HepG2 (cell line): ENCODE measurements around the gene MYL6B. TPM values are rescaled to one million over a fixed set of nuclear protein-coding genes. Genes with fewer than 3 reads are reported as not detected.
A peak's percentile ranks its signal among the peaks of the same experiment; 100 is the strongest.

ENCODE experiments used
- ATF4 ChIP-seq, 2 experiments: fragments of 450-650 bp in 1 of 2; sonication (generic) in 1 of 2; formaldehyde crosslinking; IDR thresholded peaks; 2 replicates each; pipeline versions ENCODE4 v1.5.0 to v1.8.0; 2020 to 2022; ENCODE audit warnings: mild to moderate bottlenecking in 1 of 2, missing genetic modification reagents in 1 of 2
- FOXM1 ChIP-seq: sonication (generic); formaldehyde crosslinking; IDR thresholded peaks from 2 replicates; pipeline ENCODE4 v1.5.0; 2020; ENCODE audit warnings: missing genetic modification reagents
- GABPA ChIP-seq, 2 experiments: IDR thresholded peaks; 2 replicates each; pipeline ENCODE4 v1.6.1; 2011 to 2016; ENCODE audit warnings: low read depth in 2 of 2, low read length in 1 of 2, missing biosample characterization in 1 of 2, missing genetic modification characterization in 1 of 2
- GZF1 ChIP-seq: sonication (generic); formaldehyde crosslinking; IDR thresholded peaks from 2 replicates; pipeline ENCODE4 v1.5.1; 2020; ENCODE audit warnings: mild to moderate bottlenecking, missing genetic modification reagents
- KDM1A ChIP-seq: IDR thresholded peaks from 2 replicates; pipeline ENCODE4 v1.6.1; 2016; ENCODE audit warnings: missing compliant biosample characterization
- ONECUT2 ChIP-seq: sonication (generic); formaldehyde crosslinking; IDR thresholded peaks from 2 replicates; pipeline ENCODE4 v1.4.0; 2020; ENCODE audit warnings: missing genetic modification reagents
- RFX5 ChIP-seq: IDR thresholded peaks from 2 replicates; pipeline ENCODE4 v1.6.1; 2011; ENCODE audit warnings: low read depth, low read length, improper control_type of control experiment
- TFDP1 ChIP-seq: IDR thresholded peaks from 2 replicates; pipeline ENCODE4 v1.6.1; 2016; ENCODE audit warnings: missing compliant biosample characterization, missing genetic modification reagents, borderline replicate concordance
- ZBTB7B ChIP-seq: sonication (generic); formaldehyde crosslinking; IDR thresholded peaks from 2 replicates; pipeline ENCODE4 v1.4.0; 2020; ENCODE audit warnings: missing genetic modification reagents
- ZNF121 ChIP-seq: sonication (generic); formaldehyde crosslinking; IDR thresholded peaks from 2 replicates; pipeline ENCODE4 v1.5.0; 2020; ENCODE audit warnings: mild to moderate bottlenecking, missing genetic modification reagents
- ZNF335 ChIP-seq: sonication (generic); formaldehyde crosslinking; IDR thresholded peaks from 2 replicates; pipeline ENCODE4 v1.4.0; 2020; ENCODE audit warnings: missing genetic modification reagents
- ZNF816 ChIP-seq: sonication (generic); formaldehyde crosslinking; IDR thresholded peaks from 2 replicates; pipeline ENCODE4 v1.8.0; 2022; ENCODE audit warnings: missing genetic modification reagents, mild to moderate bottlenecking, borderline replicate concordance
- polyA plus RNA-seq, 8 experiments: library from polyadenylated mRNA; depleted of rRNA in 3 of 8; stranded (reverse) in 7 of 8; unstranded in 1 of 8; fragments of >200 nt; fragmentation: Illumina TruSeq in 4 of 8; extraction: Trizol in 4 of 8; gene quantifications; 2 replicates each; pipeline versions ENCODE4 v1.2.1 to v1.2.3, GENCODE V29; 2011 to 2016; ENCODE audit warnings: low read depth in 4 of 8, missing spikeins in 1 of 8, mixed read lengths in 1 of 8; ENCODE audit not compliant: insufficient read depth in 1 of 8
- total RNA-seq, 5 experiments: library from RNA; depleted of rRNA; stranded (reverse); fragments of >200 nt; fragmentation: Illumina TruSeq; extraction: Trizol; gene quantifications; 2 replicates each; pipeline ENCODE4 v1.2.3, GENCODE V29; 2016; ENCODE audit warnings: low read depth in 1 of 5
- TF ChIP-seq, protein P1 (sequence below): sonication (generic); formaldehyde crosslinking; IDR thresholded peaks from 2 replicates; pipeline ENCODE4 v1.5.0; 2020; ENCODE audit warnings: mild to moderate bottlenecking, missing genetic modification reagents, borderline replicate concordance
- TF ChIP-seq, protein P2 (sequence below): sonication (generic); formaldehyde crosslinking; IDR thresholded peaks from 2 replicates; pipeline ENCODE4 v1.4.0; 2020; ENCODE audit warnings: missing genetic modification reagents
- TF ChIP-seq, protein P3 (sequence below): sonication (generic); formaldehyde crosslinking; IDR thresholded peaks from 2 replicates; pipeline ENCODE4 v1.4.0; 2020; ENCODE audit warnings: missing genetic modification reagents
- TF ChIP-seq, protein P4 (sequence below): sonication (generic); formaldehyde crosslinking; IDR thresholded peaks from 2 replicates; pipeline ENCODE4 v1.4.0; 2020; ENCODE audit warnings: missing genetic modification reagents

Gene MYL6B
- total and polyA plus RNA-seq, 2 of the 13 experiments (the other 11 are each of a cell fraction or from before 2014, with no cell fraction given) = 75.7 to 88.7 TPM

DNA sequence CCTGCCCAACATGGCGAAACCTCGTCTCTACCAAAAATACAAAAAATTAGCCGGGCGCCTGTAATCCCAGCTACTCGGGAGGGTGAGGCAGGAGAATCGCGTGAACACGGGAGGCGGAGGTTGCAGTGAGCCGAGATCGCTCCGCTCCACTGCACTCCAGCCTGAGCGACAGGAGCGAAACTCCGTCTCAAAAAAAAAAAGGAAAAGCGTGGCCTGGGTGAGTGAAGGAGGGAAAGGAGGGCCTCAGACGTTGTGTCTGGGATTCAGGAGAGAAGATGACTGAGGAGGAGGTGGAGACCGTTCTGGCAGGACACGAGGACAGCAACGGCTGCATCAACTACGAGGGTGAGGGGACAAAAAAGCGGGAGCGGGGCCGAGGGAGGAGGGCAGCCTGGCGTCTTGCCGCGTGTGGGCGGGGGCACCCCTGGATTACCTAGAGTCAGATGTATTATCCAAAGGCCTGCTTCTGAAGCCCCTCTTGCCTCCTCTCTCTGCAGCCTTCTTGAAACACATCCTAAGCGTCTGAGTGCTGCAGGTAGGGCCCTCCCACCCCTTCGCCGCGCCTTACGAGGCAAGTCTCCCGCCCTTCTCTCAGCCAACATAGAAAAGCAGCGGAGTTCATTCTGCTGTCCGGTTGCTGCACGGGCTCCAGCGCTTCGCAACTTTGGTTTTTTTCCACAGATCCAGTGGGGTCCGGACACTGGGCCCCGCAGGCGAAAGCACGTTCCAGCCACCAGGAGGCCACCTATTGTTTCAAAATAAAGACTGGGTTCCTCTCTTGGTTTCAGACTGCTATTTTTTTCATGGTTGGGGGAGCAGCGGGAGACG is 5.0 kb downstream of the MYL6B start (continued):
- TF ChIP-seq ZNF816 (CRISPR knock-in tag) (0 out of 2 replicates have a peak, but pooled peaks have one; percentile 3), TFDP1 (0 out of 2 replicates have a peak, but pooled peaks have one; percentile 29), ZNF121 (CRISPR knock-in tag) (peak; percentile 96), RFX5 (no peak), GABPA (IDR thresholded peaks at IDR 0.05; ENCODE audit: low read depth, low read length) (no peak), GABPA (CRISPR knock-in tag; IDR thresholded peaks at IDR 0.05; ENCODE audit: low read depth) (peak; percentile 64), KDM1A (CRISPR knock-in tag) (no peak), FOXM1 (CRISPR knock-in tag) (no peak), ZBTB7B (CRISPR knock-in tag) (peak; percentile 54; the same call in 1 of the 2 replicates), ATF4 (CRISPR knock-in tag; IDR thresholded peaks at IDR 0.05) (0 out of 4 replicates have a peak, but pooled peaks of 1 of the 2 experiments have one; percentile 1), GZF1 (CRISPR knock-in tag) (peak; percentile 27; the same call in 1 of the 2 replicates), ONECUT2 (no peak), ZNF335 (CRISPR knock-in tag) (no peak)
- TF ChIP-seq, protein P1, sequence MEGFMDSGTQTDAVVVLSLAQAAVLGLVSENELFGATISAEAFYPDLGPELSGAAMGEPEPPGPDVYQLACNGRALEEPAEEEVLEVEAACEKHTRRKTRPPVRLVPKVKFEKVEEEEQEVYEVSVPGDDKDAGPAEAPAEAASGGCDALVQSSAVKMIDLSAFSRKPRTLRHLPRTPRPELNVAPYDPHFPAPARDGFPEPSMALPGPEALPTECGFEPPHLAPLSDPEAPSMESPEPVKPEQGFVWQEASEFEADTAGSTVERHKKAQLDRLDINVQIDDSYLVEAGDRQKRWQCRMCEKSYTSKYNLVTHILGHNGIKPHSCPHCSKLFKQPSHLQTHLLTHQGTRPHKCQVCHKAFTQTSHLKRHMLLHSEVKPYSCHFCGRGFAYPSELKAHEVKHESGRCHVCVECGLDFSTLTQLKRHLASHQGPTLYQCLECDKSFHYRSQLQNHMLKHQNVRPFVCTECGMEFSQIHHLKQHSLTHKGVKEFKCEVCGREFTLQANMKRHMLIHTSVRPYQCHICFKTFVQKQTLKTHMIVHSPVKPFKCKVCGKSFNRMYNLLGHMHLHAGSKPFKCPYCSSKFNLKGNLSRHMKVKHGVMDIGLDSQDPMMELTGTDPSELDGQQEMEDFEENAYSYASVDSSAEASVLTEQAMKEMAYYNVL = 0 out of 2 replicates have a peak, but pooled peaks have one; percentile 36
- TF ChIP-seq, protein P2, sequence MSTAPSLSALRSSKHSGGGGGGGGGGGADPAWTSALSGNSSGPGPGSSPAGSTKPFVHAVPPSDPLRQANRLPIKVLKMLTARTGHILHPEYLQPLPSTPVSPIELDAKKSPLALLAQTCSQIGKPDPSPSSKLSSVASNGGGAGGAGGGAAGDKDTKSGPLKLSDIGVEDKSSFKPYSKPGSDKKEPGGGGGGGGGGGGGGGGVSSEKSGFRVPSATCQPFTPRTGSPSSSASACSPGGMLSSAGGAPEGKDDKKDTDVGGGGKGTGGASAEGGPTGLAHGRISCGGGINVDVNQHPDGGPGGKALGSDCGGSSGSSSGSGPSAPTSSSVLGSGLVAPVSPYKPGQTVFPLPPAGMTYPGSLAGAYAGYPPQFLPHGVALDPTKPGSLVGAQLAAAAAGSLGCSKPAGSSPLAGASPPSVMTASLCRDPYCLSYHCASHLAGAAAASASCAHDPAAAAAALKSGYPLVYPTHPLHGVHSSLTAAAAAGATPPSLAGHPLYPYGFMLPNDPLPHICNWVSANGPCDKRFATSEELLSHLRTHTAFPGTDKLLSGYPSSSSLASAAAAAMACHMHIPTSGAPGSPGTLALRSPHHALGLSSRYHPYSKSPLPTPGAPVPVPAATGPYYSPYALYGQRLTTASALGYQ (CRISPR knock-in tag) = 0 out of 2 replicates have a peak, but pooled peaks have one; percentile 34
- TF ChIP-seq, protein P3, sequence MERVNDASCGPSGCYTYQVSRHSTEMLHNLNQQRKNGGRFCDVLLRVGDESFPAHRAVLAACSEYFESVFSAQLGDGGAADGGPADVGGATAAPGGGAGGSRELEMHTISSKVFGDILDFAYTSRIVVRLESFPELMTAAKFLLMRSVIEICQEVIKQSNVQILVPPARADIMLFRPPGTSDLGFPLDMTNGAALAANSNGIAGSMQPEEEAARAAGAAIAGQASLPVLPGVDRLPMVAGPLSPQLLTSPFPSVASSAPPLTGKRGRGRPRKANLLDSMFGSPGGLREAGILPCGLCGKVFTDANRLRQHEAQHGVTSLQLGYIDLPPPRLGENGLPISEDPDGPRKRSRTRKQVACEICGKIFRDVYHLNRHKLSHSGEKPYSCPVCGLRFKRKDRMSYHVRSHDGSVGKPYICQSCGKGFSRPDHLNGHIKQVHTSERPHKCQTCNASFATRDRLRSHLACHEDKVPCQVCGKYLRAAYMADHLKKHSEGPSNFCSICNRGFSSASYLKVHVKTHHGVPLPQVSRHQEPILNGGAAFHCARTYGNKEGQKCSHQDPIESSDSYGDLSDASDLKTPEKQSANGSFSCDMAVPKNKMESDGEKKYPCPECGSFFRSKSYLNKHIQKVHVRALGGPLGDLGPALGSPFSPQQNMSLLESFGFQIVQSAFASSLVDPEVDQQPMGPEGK (CRISPR knock-in tag) = peak; percentile 97
- TF ChIP-seq, protein P4, sequence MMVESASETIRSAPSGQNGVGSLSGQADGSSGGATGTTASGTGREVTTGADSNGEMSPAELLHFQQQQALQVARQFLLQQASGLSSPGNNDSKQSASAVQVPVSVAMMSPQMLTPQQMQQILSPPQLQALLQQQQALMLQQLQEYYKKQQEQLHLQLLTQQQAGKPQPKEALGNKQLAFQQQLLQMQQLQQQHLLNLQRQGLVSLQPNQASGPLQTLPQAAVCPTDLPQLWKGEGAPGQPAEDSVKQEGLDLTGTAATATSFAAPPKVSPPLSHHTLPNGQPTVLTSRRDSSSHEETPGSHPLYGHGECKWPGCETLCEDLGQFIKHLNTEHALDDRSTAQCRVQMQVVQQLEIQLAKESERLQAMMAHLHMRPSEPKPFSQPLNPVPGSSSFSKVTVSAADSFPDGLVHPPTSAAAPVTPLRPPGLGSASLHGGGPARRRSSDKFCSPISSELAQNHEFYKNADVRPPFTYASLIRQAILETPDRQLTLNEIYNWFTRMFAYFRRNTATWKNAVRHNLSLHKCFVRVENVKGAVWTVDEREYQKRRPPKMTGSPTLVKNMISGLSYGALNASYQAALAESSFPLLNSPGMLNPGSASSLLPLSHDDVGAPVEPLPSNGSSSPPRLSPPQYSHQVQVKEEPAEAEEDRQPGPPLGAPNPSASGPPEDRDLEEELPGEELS = 0 out of 2 replicates have a peak, but pooled peaks have one; percentile 11
